Activated naive CD4-positive, alpha-beta T cell treated with anti-CD3 and anti-CD28 coated beads, Interleukin-2, amount 50 U/mL, for 24 hours (primary cell): Measurements from ENCODE around the gene SLC2A2.

ENCODE experiments used
- H3K27ac Mint-ChIP-seq: one replicate; pipeline ENCODE4 v1.8.0; 2021; ENCODE audit warnings: mild to moderate bottlenecking, mixed read lengths
- H3K27me3 Mint-ChIP-seq: one replicate; pipeline ENCODE4 v1.8.0; 2021; ENCODE audit warnings: mixed read lengths
- H3K36me3 Mint-ChIP-seq: one replicate; pipeline ENCODE4 v1.8.0; 2021; ENCODE audit warnings: mixed read lengths
- H3K4me1 Mint-ChIP-seq: one replicate; pipeline ENCODE4 v1.8.0; 2021; ENCODE audit warnings: mixed read lengths
- H3K4me3 Mint-ChIP-seq: one replicate; pipeline ENCODE4 v1.8.0; 2021; ENCODE audit warnings: mild to moderate bottlenecking, mixed read lengths
- H3K9me3 Mint-ChIP-seq: one replicate; pipeline ENCODE4 v1.8.0; 2021; ENCODE audit warnings: mixed read lengths

SLC2A2 gene

GRCh38 chr3:171049861-171050444 lies 23.4 kb upstream of the SLC2A2 start:
- Mint-ChIP-seq H3K4me1 (no peaks in the 10 kb centered on the region), H3K27me3 (peaks cover 12% of the 10 kb centered on the region), H3K4me3 (no peak overlapping the region), H3K9me3 (no peaks in the 10 kb centered on the region), H3K27ac (no peak overlapping the region), H3K36me3 (no peaks in the 10 kb centered on the region)

- Mint-ChIP-seq H3K4me3 (no peak overlapping the region), H3K27ac (no peak overlapping the region), H3K4me1 (no peaks in the 10 kb centered on the region), H3K27me3 (peaks cover 18% of the 10 kb centered on the region), H3K36me3 (no peaks in the 10 kb centered on the region), H3K9me3 (no peaks in the 10 kb centered on the region)
Measured at GRCh38 chr3:171046760-171047159, 20.2 kb upstream of the SLC2A2 start.

DNA sequence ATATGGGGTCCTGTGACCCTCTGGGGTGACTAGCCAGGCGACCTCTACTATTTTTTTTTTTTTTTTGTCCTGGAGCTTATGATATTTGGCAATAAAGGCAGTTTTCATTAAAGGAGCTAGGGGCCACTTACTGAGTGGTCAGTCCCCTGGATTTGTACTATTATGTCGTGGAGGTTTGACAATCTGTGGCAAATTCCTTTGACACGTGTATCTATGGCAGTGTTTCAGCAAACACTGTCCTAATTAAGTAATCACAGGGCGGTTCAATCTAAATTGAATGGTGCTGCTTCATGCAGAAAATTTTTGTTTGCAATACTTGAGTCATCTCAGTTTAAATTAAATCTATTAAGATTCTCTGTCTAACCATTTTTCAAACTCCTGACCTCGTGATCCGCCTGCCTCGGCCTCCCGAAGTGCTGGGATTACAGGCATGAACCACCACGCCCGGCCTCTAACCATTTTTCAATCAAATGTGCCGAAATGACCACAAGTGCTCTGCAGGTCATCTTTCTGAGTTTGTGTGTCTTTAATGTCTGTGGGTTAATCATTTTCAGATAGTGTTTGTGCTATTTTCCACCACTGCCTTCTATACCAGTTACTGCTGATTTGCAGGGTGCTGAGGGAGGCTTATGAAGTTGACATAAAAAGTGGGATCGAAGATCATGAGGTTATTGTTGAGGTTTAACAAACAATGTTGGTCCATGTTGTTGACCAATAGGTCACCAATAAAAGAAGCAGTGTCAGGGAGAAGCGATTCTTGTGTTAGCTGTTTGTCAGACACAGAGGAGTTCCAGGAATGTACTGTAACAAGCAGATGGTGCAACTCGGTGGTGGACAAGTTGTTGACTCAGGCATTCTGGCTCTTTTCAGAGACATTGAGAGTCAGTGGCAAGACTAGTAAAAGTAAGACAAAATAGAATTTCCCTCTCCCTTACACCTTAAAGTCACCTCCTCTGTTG lies 18.6 kb upstream of the SLC2A2 start:
- H3K36me3 Mint-ChIP-seq = no peaks in the 10 kb centered on the region
- H3K9me3 Mint-ChIP-seq = no peaks in the 10 kb centered on the region
- H3K27ac Mint-ChIP-seq = no peak overlapping the region
- H3K4me3 Mint-ChIP-seq = no peak overlapping the region
- H3K27me3 Mint-ChIP-seq = peaks cover 18% of the 10 kb centered on the region
- H3K4me1 Mint-ChIP-seq = no peaks in the 10 kb centered on the region

- Mint-ChIP-seq H3K27me3 (peaks cover 17% of the 10 kb centered on the region), H3K4me1 (no peaks in the 10 kb centered on the region), H3K9me3 (no peaks in the 10 kb centered on the region), H3K27ac (no peak overlapping the region), H3K4me3 (no peak overlapping the region), H3K36me3 (no peaks in the 10 kb centered on the region)
Measured at GRCh38 chr3:171044384-171044783, 17.9 kb upstream of the SLC2A2 start.

DNA sequence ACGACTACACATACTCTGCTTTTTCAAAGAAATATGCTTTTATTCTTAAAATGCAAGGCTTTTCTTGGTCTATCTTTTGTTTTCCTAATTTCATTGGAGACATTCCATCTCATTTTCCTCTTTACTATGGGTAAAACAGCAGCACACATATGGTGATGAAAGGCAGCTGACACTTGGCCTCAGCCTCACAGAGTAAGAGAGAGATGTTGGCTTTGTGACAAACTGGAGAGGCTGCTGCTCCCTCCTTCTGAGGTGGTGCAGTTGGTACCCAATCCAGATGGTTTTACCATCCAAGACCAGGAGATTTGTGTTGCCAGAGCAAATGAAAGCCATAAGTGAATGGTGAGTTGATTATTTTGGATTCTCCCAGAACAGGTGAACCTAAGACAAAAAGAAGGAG lies 13.2 kb upstream of the SLC2A2 start:
- Mint-ChIP-seq H3K27me3 (peaks cover 13% of the 10 kb centered on the region), H3K27ac (no peak overlapping the region), H3K9me3 (no peaks in the 10 kb centered on the region), H3K4me3 (no peak overlapping the region), H3K36me3 (no peaks in the 10 kb centered on the region), H3K4me1 (no peaks in the 10 kb centered on the region)

DNA sequence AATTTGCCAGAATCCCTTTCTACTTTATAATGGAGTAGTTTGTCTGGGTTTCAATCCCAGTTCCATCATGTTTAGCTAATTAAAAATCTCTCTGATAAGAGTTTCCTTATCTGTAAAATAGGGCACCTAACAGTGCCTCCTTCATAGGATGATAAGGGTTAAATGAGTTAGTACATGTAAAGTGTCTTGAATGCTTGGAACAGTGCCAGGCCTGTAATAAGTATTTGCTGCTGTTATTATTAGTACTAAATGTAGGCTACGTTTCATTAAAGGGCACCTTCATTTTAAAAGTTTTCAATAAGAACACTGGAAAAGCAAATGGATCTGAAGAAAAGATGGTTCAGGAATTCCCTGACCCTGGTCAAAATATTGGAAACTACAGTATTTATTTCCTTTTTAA lies 11.8 kb upstream of the SLC2A2 start:
- Mint-ChIP-seq H3K9me3 (no peaks in the 10 kb centered on the region), H3K27me3 (peaks cover 8% of the 10 kb centered on the region), H3K4me3 (no peak overlapping the region), H3K4me1 (no peaks in the 10 kb centered on the region), H3K27ac (no peak overlapping the region), H3K36me3 (no peaks in the 10 kb centered on the region)

GRCh38 chr3:171028779-171029232 lies 2.3 kb upstream of the SLC2A2 start:
- Mint-ChIP-seq H3K27me3 (peaks cover 20% of the 10 kb centered on the region), H3K4me3 (no peak overlapping the region), H3K4me1 (no peaks in the 10 kb centered on the region), H3K36me3 (no peaks in the 10 kb centered on the region), H3K9me3 (no peaks in the 10 kb centered on the region), H3K27ac (no peak overlapping the region)

GRCh38 chr3:171028025-171028778 lies 1.7 kb upstream of the SLC2A2 start:
- no peaks in the 10 kb centered on the region for H3K9me3 Mint-ChIP-seq
- H3K4me1 Mint-ChIP-seq = no peaks in the 10 kb centered on the region
- H3K27ac Mint-ChIP-seq = no peak overlapping the region
- no peak overlapping the region for H3K4me3 Mint-ChIP-seq
- peaks cover 20% of the 10 kb centered on the region for H3K27me3 Mint-ChIP-seq
- H3K36me3 Mint-ChIP-seq = no peaks in the 10 kb centered on the region

DNA sequence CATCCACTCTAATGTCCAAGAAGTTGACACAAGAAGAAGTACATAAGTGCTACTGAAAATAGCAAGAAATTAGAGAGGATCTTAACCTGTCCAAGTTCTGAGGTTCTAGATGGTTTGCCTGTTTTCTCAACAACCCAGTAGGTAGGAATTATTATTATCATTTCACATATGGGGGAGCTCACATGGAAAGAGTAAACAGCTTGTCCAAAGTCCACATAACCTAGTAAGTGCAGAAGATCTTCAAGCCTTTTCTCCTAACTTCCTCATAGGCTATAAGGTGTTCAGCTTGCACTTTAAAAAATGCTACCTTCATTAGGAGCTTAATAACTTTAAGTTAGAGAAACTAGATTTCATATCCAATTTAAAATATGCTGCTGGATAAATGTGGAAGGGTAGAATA lies 3.0 kb downstream of the SLC2A2 start:
- H3K27me3 Mint-ChIP-seq = peaks cover 24% of the 10 kb centered on the region
- no peak overlapping the region for H3K27ac Mint-ChIP-seq
- H3K4me1 Mint-ChIP-seq = no peaks in the 10 kb centered on the region
- H3K4me3 Mint-ChIP-seq = no peak overlapping the region
- H3K9me3 Mint-ChIP-seq = no peaks in the 10 kb centered on the region
- no peaks in the 10 kb centered on the region for H3K36me3 Mint-ChIP-seq

DNA sequence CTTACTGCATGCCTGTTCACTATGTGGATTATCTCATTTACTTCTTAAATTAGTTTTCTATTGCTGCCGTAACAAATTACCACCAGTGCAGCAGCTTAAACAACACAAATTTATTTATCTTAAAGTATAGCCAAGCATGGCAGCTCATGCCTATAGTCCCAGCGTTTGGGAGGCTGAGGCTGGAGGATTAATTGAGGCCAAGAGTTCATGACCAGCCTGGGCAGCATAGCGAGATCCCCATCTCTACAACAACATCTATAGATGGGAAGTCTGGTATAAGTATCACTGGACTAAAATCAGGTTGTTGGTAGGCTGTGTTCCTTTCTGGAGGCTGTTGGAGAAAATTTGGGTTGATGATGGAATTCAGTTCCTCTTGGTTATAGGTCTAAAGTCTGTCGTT lies 5.1 kb downstream of the SLC2A2 start:
- Mint-ChIP-seq H3K36me3 (no peaks in the 10 kb centered on the region), H3K9me3 (no peaks in the 10 kb centered on the region), H3K4me1 (no peaks in the 10 kb centered on the region), H3K4me3 (no peak overlapping the region), H3K27me3 (peaks cover 11% of the 10 kb centered on the region), H3K27ac (no peak overlapping the region)

- Mint-ChIP-seq H3K36me3 (no peaks in the 10 kb centered on the region), H3K9me3 (no peaks in the 10 kb centered on the region), H3K27me3 (peaks cover 6% of the 10 kb centered on the region), H3K4me3 (no peak overlapping the region), H3K4me1 (no peaks in the 10 kb centered on the region), H3K27ac (no peak overlapping the region)
Measured at GRCh38 chr3:171018156-171018935, 8.2 kb downstream of the SLC2A2 start.

- no peak overlapping the region for H3K4me3 Mint-ChIP-seq
- H3K27me3 Mint-ChIP-seq = peaks cover 8% of the 10 kb centered on the region
- no peaks in the 10 kb centered on the region for H3K4me1 Mint-ChIP-seq
- no peak overlapping the region for H3K27ac Mint-ChIP-seq
- H3K9me3 Mint-ChIP-seq = no peaks in the 10 kb centered on the region
- no peaks in the 10 kb centered on the region for H3K36me3 Mint-ChIP-seq
Measured at GRCh38 chr3:171013822-171014748, 12.4 kb downstream of the SLC2A2 start.

DNA sequence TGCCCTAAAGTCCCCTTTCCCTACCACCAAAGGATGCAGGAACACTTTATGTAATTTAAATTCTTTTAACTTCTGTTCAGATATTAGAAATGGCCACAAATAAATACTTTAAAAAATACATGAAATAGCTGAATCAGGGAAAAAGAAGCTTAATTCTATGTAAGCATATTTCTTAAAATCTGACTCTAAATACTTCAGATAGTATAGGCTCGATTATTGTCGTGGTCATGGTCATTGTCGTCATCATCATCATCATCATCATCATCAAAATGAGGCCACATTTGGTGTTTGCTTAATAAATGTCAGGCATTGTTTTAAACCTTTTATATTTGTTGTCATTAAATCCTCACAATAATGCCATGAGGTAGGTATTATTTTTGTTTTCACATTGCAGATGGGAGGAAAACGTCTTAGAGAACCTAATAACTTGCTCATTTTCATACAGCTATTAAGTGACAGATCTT lies 14.6 kb downstream of the SLC2A2 start:
- Mint-ChIP-seq H3K9me3 (no peaks in the 10 kb centered on the region), H3K27me3 (peaks cover 8% of the 10 kb centered on the region), H3K36me3 (no peaks in the 10 kb centered on the region), H3K4me1 (no peaks in the 10 kb centered on the region), H3K27ac (no peak overlapping the region), H3K4me3 (no peak overlapping the region)

DNA sequence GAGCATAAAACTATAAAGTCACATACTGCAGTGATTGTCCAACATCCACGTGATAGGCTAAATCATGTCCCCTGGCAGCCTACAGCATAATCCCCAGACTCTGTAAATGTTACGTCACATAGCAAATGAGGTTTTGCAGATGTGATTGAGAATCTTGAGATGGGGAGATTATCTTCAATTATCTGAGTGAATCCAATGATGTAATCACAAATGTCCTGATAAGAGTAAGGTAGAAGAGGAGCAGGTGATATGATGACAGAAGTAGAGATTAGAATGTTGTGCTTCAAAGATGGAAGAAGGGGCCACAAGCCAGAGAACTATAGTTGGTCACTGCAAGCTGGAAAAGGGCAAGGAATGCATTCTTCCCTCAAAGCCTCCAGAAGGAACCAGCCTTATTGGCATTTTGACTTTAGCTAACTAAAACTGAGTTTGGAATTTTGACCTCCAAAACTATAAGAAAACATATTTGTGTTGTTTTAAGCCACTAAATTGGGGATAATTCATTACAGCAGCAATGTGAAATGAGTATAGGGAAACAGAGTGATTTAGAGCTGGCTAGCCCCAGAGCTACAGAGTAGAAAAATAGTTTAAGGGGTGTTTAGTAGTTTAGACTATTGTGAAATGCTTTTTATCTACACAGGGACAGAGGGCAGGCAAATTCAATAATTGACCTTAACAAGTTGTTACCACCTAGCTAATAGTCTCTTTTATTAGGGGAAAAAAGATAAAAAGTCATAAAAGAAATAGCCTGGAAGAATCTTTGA lies 15.2 kb downstream of the SLC2A2 start:
- Mint-ChIP-seq H3K36me3 (no peaks in the 10 kb centered on the region), H3K27me3 (peaks cover 8% of the 10 kb centered on the region), H3K4me3 (no peak overlapping the region), H3K27ac (no peak overlapping the region), H3K4me1 (no peaks in the 10 kb centered on the region), H3K9me3 (no peaks in the 10 kb centered on the region)
